ENCODE measurements around the gene RALGAPA2. TPM values are rescaled to one million over a fixed set of nuclear protein-coding genes. Genes with fewer than 3 reads are reported as not detected.
"Not testable (repeated sequence)": the region's sequence is repeated elsewhere in the genome, so short reads cannot be mapped to it uniquely, and the experiment has no call there.

The RALGAPA2 gene
- total RNA-seq, 1 experiment from 2014 or later, result 7.4 TPM

- DNase-seq (ENCODE audit: low spot score), result no peak
Observed at GRCh38 chr20:20367575-20368417, 344.6 kb downstream of the RALGAPA2 start, which contains the start of gene INSM1. INSM1 (plus strand) TSS chr20:20368104; CDS start chr20:20368268, 164 bp downstream.

- no peak for DNase-seq (ENCODE audit: low spot score)
Observed at GRCh38 chr20:20366876-20367574, 345.4 kb downstream of the RALGAPA2 start.

GRCh38 chr20:20366551-20366875, 345.9 kb downstream of the RALGAPA2 start:
- DNase-seq (ENCODE audit: low spot score), result no peak

- no peak for DNase-seq (ENCODE audit: low spot score)
Observed at GRCh38 chr20:20365480-20366161, 346.8 kb downstream of the RALGAPA2 start.

- DNase-seq (ENCODE audit: low spot score), result no peak
Observed at GRCh38 chr20:20364593-20365479, 347.6 kb downstream of the RALGAPA2 start.

GRCh38 chr20:20363799-20364592, 348.4 kb downstream of the RALGAPA2 start:
- no peak for DNase-seq (ENCODE audit: low spot score)

GRCh38 chr20:20363434-20363798, 349.0 kb downstream of the RALGAPA2 start:
- DNase-seq (ENCODE audit: low spot score), result no peak

GRCh38 chr20:20362774-20363433, 349.5 kb downstream of the RALGAPA2 start:
- no peak for DNase-seq (ENCODE audit: low spot score)

GRCh38 chr20:20360464-20360863, 352.0 kb downstream of the RALGAPA2 start:
- DNase-seq (ENCODE audit: low spot score), result peak; percentile 60

GRCh38 chr20:20359628-20360027, 352.8 kb downstream of the RALGAPA2 start:
- no peak for DNase-seq (ENCODE audit: low spot score)

GRCh38 chr20:20358801-20359200, 353.6 kb downstream of the RALGAPA2 start:
- DNase-seq (ENCODE audit: low spot score), result no peak

GRCh38 chr20:20355503-20355902, 356.9 kb downstream of the RALGAPA2 start:
- DNase-seq (ENCODE audit: low spot score), result not testable (repeated sequence)

GRCh38 chr20:20353576-20353975, 358.9 kb downstream of the RALGAPA2 start:
- no peak for DNase-seq (ENCODE audit: low spot score)

- DNase-seq (ENCODE audit: low spot score), result no peak
Observed at GRCh38 chr20:20344476-20344875, 368.0 kb downstream of the RALGAPA2 start.

- no peak for DNase-seq (ENCODE audit: low spot score)
Observed at GRCh38 chr20:20343932-20344331, 368.5 kb downstream of the RALGAPA2 start.

All from A172 (cell line).